ELF-1 (cell line): ENCODE results near the gene ANKRD44.
"Not testable (repeated sequence)": the region's sequence is repeated elsewhere in the genome, so short reads cannot be mapped to it uniquely, and the experiment has no call there.

Experiments
- DNase-seq: peaks from one replicate; pipeline ENCODE4 v3.0.0-alpha.2; 2016; ENCODE audit warnings: low read depth, low spot score

The ANKRD44 gene

GRCh38 chr2:197030090-197030489, 280.5 kb downstream of the ANKRD44 start:
- DNase-seq, result no peak

GRCh38 chr2:197028633-197029032, 281.9 kb downstream of the ANKRD44 start:
- DNase-seq, result no peak

- peak; percentile 37 for DNase-seq
These were observed 282.4 kb downstream of the ANKRD44 start for GRCh38 chr2:197028230-197028629.

- no peak for DNase-seq
These were observed 286.4 kb downstream of the ANKRD44 start for GRCh38 chr2:197024206-197024605.

- not testable (repeated sequence) for DNase-seq
These were observed 289.7 kb downstream of the ANKRD44 start for GRCh38 chr2:197020921-197021320.

GRCh38 chr2:197013098-197013497, 297.5 kb downstream of the ANKRD44 start:
- no peak for DNase-seq

GRCh38 chr2:197011801-197012641, 298.6 kb downstream of the ANKRD44 start:
- DNase-seq, result peak; percentile 43

GRCh38 chr2:197011021-197011417, 299.6 kb downstream of the ANKRD44 start:
- DNase-seq, result no peak

- no peak for DNase-seq
These were observed 300.2 kb downstream of the ANKRD44 start for GRCh38 chr2:197010200-197011020.

- DNase-seq, result peak; percentile 17
These were observed 301.7 kb downstream of the ANKRD44 start for GRCh38 chr2:197008741-197009341.

GRCh38 chr2:197007716-197008628, 302.6 kb downstream of the ANKRD44 start:
- peak; percentile 18 for DNase-seq

- no peak for DNase-seq
These were observed 308.7 kb downstream of the ANKRD44 start for GRCh38 chr2:197001921-197002320.

GRCh38 chr2:196995757-196996314, 314.7 kb downstream of the ANKRD44 start:
- DNase-seq, result no peak

- no peak for DNase-seq
These were observed 315.8 kb downstream of the ANKRD44 start for GRCh38 chr2:196994764-196995163.

GRCh38 chr2:196993617-196994016, 317.0 kb downstream of the ANKRD44 start:
- no peak for DNase-seq

GRCh38 chr2:196992466-196992865, 318.1 kb downstream of the ANKRD44 start:
- no peak for DNase-seq

GRCh38 chr2:196990788-196991461, 319.7 kb downstream of the ANKRD44 start:
- DNase-seq, result no peak

- DNase-seq, result no peak
These were observed 320.5 kb downstream of the ANKRD44 start for GRCh38 chr2:196990092-196990491.

- DNase-seq, result no peak
These were observed 321.1 kb downstream of the ANKRD44 start for GRCh38 chr2:196989496-196989895.

- DNase-seq, result no peak
These were observed 321.9 kb downstream of the ANKRD44 start for GRCh38 chr2:196988639-196989038.
